Measurements from ENCODE around the gene RPS15.
"Not testable (repeated sequence)": the region's sequence is repeated elsewhere in the genome, so short reads cannot be mapped to it uniquely, and the experiment has no call there.

Gene RPS15

DNA sequence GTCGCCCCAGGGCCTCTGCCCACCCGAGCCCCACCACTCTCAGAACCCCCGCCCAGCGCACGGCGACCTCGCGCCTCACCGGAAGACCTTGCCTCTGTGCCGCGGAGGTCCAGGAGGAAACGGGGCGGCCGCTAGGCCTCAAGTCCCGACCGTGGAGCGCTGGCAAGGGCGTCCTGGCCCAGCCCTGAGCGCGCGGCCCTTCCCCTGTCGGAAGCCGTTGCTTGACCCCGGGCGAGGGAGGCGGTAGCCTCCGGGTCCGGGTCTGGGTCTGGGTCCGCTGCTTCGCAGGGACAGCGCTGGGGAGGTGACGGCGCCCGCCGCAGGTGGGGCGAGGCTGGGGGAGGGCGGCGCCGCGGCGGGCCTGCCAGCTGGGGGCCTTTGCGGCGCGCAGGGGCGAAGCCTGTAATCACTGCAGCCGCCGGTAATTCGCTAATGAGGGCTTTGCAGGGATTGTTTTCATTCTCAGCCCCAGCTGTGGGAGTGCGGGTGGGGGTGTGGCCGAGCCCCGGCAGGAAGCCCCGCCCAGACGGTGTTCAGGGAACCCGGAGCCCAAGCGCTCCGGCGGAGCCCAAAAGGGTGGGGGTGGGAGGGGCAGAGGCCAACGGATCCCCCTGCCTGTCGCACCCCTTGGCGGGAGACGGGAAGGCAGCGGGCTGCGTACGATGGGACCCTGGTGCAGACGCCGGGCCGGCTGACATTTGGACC is 32.3 kb downstream of the RPS15 start:
- peak; percentile 58 for DNase-seq (ENCODE audit: low read depth)

DNA sequence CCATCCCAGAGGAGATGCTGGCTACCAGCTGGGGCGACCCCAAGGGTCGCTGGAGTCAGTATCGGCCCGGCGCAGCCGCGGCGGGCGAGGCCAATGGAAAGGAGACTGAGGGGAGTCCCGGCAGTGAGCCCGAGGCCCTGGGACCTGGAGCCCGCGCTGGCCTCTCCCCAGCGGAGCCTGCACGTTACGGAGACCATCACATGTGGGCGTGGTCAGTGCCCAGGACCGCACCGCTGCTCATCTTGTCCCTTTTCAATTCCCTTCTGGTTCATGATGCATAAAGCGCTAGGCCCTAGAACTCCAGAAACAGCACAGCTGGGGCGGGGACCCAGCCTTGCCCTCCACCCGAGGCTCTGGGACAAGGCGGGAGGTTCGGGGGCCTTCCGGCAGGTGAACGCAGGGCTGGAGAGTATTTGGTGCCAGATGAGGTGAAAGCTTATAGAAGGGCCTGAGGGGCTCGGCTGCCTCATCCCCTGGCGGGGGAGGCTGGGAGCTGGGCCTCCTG is 32.9 kb downstream of the RPS15 start:
- no peak for DNase-seq (ENCODE audit: low read depth)

DNA sequence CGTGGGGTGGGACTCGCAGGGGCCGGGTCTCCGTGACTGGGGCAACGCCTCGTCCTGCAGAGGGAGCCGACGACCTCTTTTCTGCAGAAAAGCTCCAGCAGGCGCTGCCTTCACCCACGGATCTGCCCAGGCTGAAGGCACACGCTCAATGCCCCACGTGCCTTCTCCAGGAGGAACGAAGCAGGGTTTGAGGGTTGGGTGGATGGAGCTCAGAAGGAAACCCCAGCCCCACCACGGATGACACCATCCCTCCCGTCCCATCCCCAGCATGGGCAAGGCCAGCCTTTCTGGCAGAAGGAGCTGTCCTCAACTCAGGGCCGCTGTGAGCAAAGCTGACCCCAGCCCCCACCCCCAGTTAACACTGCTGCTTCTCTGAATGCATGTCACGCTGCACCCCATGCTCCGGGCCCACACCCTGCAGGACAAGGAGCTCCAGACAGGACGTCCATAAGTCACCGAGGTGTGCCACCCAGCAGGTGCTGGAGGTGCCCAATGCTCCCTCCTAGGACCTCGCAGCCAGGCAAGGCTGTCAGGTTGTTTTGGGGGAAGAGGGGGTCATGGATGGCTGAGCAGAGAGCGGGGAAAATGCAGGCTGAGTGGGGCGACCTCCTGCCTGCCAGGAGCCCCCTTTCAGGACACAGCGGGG is 33.4 kb downstream of the RPS15 start:
- DNase-seq (ENCODE audit: low read depth) = no peak

DNA sequence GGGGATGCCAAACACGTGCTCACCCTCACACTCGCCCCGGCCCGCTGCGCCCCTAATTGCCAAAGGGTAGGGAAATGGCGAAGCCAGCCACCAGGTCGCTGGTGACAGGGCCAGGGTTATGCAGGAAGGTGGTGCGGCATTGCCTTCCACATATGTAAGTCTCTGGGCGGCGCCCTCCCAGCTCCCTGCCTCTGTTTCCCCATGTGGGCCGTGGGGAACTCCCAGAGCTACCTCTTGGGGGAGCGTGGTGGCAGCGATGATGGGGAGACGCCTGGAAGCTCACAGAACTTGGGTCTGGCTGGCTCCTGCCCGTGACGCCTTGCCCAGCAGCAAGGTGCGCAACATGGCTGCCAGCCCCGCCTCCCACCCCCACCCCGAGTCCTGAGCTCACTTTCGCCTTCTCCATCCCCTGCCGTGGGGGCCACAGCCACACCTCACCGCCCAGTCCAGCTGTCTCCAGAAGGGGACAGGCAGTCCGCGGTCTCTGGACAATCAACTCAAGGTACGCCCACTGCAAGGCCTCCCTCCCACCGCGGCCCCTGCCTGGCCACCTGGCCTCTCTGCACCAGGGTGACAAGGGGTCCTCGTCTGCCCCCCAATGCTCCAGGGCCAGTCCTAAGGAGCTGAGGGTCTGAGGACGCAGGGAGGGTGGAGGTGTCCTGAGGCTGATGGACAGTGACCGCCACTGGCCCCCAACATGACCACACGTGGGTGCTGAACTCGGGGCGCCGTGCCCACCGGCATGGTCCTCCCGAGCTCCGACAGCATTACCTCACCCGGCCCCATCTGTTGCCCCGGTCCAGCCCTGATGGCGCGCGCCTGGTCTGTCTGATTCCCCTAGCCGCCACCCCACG is 34.3 kb downstream of the RPS15 start:
- DNase-seq (ENCODE audit: low read depth) = no peak

DNA sequence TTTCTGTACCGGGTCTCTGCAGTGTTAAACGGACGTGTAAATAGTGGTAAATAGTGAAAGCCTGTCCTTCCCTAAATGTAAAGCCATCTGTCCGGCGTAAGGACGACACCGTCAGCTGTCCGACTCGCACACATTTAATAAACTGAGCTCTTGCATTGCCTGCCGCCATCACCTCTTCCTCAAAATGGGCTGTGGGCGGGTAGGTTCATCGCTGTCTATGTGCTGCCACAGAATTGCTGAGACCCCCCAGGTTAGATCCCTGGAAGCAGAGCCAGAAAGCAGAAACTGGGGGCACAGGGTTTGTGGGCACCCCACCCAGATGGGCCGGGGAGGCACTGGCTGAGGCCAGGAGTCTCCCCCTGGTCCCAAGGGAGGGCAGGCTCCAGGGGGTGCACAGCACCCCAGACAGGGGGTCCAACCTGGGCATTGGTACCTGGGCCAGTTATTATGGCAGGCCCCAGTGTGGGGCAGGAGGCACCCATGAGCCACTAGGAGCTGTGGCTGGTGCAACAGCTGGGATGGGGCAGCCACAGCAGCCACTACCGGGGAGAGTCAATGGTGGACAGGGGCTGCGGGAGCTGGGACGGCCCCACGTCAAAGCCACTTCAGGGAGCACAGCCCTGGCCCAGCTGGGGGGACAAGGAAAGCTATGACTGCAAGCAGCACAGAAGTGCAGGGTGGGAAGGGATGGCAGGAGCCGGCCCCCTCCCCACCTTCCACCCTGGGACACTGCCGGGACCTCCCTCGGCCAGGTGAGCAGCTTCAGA is 35.1 kb downstream of the RPS15 start:
- no peak for DNase-seq (ENCODE audit: low read depth)

- no peak for DNase-seq (ENCODE audit: low read depth)
Measured at GRCh38 chr19:1474011-1474764, 36.0 kb downstream of the RPS15 start.

DNA sequence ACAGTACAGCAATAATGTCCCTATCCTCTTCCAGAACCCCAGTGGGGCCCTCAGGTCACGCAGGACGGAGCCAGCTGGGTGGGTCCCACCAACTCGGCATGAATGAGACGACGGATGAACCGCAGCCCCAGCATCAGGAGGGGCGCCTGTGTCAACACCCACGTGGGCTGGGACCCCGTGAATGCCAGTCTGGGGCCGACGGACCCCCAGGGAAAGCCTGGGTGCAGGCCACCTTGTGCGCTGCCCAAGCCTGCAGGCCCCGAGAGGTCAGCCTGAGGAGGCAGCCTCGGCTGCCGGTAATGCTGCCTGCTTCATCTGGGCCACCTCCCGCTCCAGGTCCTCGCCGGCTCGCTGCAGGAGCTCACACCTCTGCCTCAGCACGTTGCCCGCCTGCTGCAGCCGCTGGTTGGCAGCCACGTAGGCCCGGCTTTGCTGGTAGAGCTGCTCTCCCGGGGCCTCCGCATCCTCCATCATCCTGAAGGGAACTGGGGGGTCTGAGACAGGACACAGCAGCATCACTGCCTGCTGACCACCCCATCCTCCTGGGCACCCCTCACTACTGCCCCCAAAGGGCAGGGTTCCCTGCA is 36.7 kb downstream of the RPS15 start:
- no peak for DNase-seq (ENCODE audit: low read depth)

GRCh38 chr19:1475751-1476437 is 37.7 kb downstream of the RPS15 start:
- DNase-seq (ENCODE audit: low read depth) = no peak

GRCh38 chr19:1477056-1477455 is 38.9 kb downstream of the RPS15 start:
- DNase-seq (ENCODE audit: low read depth) = not testable (repeated sequence)

DNA sequence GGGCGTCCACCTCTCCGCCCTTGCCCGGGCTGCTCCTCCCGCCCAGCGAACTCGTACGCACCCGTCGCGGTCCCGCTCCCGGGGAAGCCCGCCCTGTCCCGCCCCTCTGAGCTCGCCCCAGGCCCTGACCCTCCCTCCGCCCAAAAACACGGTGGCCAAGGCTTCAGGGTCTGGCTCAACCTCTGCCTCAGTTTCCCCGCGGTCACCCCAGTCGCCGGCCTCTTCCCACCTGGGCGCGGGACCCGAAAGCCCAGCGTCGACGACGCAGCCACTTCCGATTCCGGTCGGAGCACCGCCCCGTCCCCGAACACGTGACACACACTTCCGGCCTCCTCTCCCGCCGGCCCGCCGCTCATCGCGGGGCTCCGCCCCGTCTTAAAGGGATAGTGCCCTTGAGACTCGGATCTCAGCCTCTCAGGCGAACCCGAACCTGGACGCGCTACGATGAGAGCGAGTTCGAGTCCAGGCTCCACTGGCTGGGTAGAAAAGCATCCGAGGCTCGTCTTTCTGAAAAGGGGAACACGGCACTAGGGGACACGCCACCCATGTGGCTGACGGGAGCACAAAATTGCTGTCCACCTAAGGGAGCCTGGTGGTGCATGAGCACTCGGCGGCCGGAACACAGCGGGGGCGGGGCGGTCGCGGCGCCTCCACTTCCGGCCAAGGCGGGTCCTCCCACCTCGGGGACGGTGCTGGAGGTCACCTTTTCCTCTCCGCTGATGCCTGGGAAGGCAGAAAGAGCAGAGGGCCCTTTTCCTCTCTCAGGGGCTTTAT is 40.9 kb downstream of the RPS15 start, which contains the start of gene C19orf25:
TSS of gene C19orf25 (minus strand) at position 282 of the 774 bp plus-strand sequence. CDS start 312 bp downstream, outside the sequence.
- DNase-seq (ENCODE audit: low read depth) = peak; percentile 89

GRCh38 chr19:1481224-1481892 is 43.2 kb downstream of the RPS15 start:
- no peak for DNase-seq (ENCODE audit: low read depth)

DNA sequence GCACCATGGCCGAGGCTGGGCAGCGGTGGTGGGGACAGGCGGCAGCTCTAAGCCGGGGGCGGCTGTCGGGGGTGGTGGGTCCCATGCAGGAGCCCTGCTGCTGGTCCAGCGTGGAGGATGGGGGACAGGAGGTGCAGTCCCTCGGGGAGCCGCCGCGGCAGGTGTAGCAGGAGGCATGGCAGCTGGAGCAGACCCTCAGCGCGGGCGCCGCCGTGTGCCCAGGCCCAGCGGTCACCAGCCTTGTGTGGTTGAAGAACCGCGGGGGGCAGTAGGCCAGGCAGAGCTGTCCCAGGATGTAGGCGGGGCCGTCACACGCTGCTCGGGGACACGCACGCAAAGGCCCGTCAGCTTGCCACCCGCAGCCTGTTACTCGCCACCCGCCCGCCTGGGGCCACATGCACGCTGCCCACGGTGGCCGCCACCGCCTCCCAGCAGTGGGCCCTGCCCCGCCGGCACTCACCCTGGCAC is 43.7 kb downstream of the RPS15 start:
- no peak for DNase-seq (ENCODE audit: low read depth)

DNA sequence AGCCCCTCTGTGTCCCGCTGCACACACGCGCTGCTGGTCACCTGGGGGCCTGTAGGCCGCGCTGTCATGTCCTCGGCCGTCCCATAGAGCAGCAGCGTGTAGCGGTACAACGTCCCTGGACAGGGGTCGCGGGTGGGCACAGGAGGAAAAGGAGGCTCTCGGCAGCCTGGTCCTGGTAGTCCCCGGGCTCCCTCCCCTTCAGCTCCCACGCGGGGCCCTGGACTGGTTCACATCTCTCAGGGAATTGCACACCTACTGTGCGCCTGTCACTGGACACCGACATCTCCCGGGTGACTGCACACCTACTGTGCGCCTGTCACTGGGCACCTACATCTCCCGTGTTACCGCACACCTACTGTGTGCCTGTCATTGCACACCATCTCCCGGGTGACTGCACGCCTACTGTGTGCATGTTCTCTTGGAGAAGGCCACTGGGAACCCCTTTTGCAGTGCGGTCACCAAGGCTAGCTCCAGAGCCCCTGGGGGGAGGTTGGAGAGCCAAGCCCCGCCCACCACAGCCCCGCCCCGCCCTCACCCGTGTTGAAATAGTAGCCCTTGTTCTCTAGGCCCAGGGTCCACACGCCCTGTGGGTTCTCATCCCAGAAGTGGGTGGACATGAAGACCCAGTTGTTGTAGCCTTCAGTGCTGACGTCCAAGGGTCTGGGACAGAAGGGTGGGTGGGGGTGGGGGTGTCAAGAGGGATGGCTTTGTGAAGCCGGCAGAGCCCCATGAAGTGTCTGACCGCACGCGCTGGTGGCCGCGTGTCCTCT is 44.4 kb downstream of the RPS15 start:
- no peak for DNase-seq (ENCODE audit: low read depth)

- DNase-seq (ENCODE audit: low read depth) = no peak
Measured at GRCh38 chr19:1483131-1483978, 45.2 kb downstream of the RPS15 start.

DNA sequence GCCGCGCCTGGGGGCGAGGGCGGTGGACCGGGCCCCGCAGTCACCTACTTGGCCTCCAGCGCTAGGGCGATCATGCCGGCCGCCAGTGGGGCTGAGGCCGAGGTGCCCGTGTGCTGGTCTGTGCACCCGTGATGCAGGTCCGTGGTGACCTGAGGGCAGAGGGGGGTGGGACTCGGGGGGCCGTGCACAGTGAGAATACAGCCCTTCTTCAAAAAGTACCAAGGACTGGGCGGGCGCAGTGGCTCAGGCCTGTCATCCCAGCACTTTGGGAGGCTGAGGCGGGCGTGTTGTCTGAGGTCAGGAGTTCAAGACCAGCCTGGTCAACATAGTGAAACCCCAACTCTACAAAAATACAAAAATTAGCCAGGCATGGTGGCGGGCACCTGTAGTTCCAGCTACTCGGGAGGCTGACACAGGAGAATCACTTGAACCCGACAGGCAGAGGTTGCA is 45.8 kb downstream of the RPS15 start:
- DNase-seq (ENCODE audit: low read depth) = no peak

GRCh38 chr19:1486720-1487575 is 48.8 kb downstream of the RPS15 start:
- no peak for DNase-seq (ENCODE audit: low read depth)
